GM12864 (cell line): ENCODE measurements around the gene ACTR6.

Experiments used
- DNase-seq: peaks from one replicate; pipeline ENCODE4 v3.0.0-alpha.2; 2011; ENCODE audit warnings: low read depth
- H3K4me3 ChIP-seq: 2 replicates; pipeline ENCODE4 v1.5.1; 2011; ENCODE audit warnings: mild to moderate bottlenecking, low read depth, low read length, control low read depth
- CTCF ChIP-seq: IDR thresholded peaks from 2 replicates; pipeline ENCODE4 v1.5.1; 2011; ENCODE audit warnings: low read depth, mild to moderate bottlenecking, moderate library complexity, low read length, control low read depth, inconsistent platforms; ENCODE audit errors: missing control alignments

The ACTR6 gene

GRCh38 chr12:100189636-100190394 lies 10.8 kb upstream of the ACTR6 start:
- no peak for TF ChIP-seq CTCF
- no peak for DNase-seq
- no peak overlapping the region for H3K4me3 ChIP-seq

GRCh38 chr12:100193085-100193484 lies 7.5 kb upstream of the ACTR6 start:
- no peak for DNase-seq
- no peak overlapping the region for H3K4me3 ChIP-seq
- no peak for TF ChIP-seq CTCF

- DNase-seq = no peak
- no peak for TF ChIP-seq CTCF
- no peak overlapping the region for H3K4me3 ChIP-seq
Measured at GRCh38 chr12:100197486-100197885, 3.1 kb upstream of the ACTR6 start.

- H3K4me3 ChIP-seq = peak overlapping the region; percentile 87
- TF ChIP-seq CTCF = no peak
- DNase-seq = no peak
Measured at GRCh38 chr12:100199023-100199346, 1.6 kb upstream of the ACTR6 start.

GRCh38 chr12:100199347-100200149 lies 1.1 kb upstream of the ACTR6 start:
- TF ChIP-seq CTCF = no peak
- DNase-seq = peak; percentile 26
- H3K4me3 ChIP-seq = peak overlapping the region; percentile 87

GRCh38 chr12:100201604-100202423 lies 1.2 kb downstream of the ACTR6 start:
- no peak for TF ChIP-seq CTCF
- no peak for DNase-seq
- peak overlapping the region; percentile 87 for H3K4me3 ChIP-seq
